ENCODE data around the gene CTDSPL. TPM values are rescaled to one million over a fixed set of nuclear protein-coding genes. Genes with fewer than 3 reads are reported as not detected.

Gene CTDSPL
- total RNA-seq, 1 experiment from 2014 or later: 32.5 TPM

DNA sequence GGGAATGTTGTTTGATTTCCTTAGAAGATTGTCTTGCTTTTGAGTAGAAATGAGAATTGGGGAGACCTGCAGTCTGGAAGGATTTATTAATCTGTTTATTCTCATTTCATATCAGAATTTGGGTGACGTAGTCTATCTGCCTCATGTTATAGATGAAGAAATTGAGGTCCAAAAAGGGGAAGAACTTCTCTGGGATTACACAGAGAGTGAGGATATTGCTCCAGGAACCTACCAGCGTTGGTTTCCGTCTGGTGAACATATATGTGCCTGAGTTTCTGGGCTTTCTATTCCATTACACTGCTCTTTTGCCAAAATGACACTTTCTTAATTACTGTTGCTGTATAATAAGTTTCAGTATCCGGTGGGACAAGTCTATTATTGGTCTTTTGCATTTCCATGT is 51.8 kb downstream of the CTDSPL start:
- DNase-seq (ENCODE audit: low spot score): no peak

DNA sequence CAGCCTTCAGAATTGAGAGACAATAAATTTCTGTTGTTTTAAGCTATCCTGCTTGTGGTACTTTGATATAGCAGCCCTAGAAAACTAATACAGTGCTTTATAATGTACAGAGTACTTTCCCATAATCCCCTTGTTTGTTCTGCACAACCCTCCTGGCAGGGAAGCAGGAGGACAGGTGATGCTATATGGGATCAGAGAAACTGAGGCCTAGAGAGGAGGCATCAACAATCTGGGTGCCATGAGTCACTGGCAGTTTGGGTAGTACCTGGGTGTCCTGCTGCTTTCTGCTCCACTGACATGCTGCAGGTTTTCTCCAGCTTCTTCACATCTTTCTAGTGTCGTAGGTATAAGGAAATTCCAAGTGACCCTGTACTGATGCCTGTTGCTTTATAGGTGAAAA is 55.0 kb downstream of the CTDSPL start:
- no peak for DNase-seq (ENCODE audit: low spot score)

DNA sequence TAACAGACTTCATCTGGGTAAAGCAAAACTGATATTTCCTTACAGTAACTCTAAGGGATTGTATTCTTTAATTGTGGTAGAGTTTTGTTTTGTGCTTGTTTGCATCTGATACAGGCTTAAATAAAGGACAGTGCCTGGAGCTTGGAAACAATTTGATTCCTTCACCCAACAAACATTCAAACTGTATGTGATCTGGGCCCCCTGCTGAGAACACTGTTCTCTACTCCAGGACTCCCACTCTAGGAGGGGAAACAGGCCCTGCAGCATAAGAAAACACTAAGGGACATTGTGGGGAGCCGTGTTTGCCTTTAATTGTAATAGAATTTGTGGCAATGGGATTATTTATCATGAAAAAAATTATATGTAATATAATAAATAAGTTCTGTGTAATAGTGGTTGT is 56.9 kb downstream of the CTDSPL start:
- DNase-seq (ENCODE audit: low spot score): no peak

DNA sequence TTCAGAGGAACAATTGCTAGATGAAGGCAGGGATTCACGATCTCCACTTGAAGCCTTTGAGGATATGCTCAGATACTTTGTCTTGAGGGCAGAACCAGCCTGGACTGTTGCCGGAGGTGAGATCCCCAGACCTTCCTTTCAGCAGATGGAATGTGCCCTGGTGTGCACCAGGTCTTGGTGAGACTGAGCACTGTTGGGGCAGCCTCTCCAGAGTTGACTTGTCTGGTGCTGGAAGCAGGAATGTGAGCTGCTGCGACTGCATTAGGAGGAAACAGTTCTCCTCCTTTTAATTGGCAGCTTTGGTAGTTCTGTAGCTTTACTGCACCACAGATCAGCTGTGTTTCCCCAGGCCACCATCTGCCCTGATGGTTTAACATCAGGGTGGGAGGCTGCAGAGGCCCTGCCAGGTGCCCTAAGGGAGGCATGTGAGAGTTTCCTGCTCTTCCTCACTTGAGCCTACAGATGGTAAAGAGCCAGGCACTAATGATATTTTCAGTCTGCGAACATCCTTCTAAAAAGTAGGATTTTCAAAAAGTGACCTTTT is 58.5 kb downstream of the CTDSPL start:
- DNase-seq (ENCODE audit: low spot score): no peak

DNA sequence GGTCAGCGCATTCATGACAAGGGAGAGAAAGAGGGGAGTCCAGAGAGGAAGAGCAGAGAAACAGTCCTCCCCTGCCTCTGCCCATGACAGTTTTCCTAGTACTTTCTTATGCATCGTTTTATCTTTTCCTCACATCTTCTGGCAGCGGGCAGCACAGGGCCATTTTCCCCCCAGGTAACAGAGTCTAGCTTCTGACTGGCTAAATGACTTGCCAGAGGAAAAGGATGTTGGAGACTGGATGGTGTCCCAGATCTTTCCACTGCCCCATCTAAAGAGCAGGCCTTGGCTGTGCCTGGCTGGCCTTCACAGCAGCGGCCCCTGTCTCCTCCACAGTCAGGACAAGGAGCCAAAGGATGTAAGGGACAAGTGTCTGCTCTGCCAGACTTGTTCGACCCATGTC is 59.3 kb downstream of the CTDSPL start:
- no peak for DNase-seq (ENCODE audit: low spot score)

DNA sequence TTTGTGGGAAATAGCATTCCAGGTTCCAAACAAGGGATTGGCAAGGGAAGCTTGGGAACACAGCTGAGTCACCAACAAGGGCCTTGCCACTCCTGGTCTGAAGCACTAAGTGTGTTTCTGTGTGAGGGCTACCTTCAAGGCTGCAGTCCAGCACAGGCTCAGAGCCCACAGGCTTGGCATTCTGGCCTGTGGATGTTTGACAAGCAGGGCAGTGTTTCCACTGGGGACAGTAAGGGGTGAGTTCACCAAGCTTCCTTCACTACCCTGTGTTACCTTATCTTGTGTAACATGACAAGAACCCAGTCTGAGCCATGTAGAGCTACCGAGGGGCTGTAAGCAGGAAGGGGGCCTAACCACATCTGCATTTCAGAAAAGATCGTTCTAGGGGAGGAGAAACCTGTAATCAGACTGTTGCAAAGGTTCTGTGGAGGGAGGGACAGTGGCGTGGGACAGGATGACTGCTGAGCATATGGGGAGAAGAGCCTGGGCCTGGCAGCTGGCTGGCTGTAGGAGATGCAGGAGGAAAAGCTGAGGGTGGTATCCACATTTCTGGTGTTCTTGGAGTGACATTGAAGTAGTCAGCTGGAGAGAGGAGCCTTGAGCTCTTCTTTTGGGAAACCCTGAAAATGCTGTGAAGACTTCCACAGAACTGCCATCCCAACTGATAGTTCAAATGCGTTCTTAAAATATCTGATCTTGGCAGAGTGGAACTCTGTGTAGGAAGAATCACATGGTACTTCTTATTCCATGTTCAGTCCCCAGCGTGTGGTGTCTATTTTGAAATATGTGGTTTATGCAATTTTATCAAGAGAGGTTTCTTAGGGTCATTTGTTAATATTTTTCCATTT is 61.3 kb downstream of the CTDSPL start:
- DNase-seq (ENCODE audit: low spot score): no peak

DNA sequence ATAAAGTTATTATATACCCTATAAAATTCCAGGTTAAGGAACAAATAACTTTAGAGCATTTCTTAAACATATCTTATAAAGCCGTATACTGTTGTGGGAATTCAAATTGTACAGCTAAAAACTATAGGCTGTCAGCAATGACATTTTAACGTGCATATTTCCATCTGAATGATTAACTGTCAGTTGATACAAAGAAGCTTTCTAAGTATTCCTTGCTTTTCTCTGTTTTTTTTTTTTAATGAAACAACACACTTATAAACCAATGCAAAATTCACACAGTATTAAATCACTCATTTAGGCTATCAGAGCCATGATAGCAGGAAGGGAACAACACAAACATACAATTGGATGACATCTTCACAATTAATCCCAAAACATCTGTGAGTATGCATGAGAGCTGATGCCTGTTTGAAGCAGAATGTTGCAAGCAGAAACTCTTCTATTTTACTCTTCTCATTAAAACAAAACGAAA is 61.9 kb downstream of the CTDSPL start:
- no peak for DNase-seq (ENCODE audit: low spot score)

DNA sequence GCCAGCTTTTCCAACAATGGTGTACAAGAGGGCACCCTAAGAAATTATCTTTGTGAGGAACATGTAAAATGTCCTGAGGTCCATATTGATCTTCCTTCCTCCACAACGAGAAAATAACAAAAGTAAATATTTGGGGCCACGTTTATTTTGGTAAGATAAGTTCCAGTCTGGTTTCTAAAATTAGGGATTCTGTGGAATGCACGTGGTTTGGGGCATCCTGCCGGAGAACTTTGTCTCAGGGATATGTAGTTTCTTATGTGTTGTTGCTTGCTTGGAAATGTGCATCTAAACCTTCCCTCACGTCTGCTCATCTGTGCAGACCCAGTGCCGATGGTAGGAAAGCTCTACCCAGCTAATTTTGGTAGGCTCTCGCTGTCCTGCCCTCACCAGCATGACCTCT is 62.8 kb downstream of the CTDSPL start:
- no peak for DNase-seq (ENCODE audit: low spot score)

DNA sequence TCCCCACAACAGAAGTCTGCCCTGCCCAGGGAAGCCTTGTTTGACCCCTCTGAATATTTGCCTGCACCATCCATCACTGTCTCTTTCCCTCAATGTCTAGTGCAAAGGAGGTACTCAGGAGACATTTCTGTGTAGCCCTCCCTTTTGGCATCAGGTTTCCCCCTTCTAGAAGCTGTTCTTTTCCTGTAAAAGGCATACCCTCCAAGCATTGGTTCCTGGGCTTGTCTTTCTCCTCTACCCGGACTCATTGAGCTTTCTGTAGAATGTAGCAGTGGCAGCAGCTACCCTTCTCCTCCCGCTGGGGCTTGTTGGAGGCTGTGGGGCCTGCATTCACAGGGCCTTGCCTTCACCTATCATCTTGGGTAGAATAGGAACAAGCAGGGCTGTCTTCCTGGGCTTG is 63.5 kb downstream of the CTDSPL start:
- no peak for DNase-seq (ENCODE audit: low spot score)

DNA sequence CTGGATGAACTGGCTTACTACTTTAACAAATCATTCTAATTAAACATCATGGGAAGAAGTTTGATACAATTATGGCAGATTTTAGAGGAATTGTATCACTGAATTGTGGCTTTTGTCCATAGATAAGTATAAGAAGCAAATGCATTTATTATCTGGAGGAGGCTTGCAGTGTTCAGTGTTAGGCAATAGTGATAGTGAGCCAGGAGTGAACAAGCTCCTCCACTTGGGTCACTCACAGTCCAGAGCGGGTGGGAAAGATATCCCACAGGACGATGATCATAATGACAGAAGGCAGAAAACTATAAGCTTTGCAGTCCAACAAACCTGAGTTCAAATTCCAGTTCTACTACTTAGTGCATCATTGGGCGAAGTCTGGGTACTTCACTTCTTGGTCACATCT is 64.9 kb downstream of the CTDSPL start:
- DNase-seq (ENCODE audit: low spot score): no peak

DNA sequence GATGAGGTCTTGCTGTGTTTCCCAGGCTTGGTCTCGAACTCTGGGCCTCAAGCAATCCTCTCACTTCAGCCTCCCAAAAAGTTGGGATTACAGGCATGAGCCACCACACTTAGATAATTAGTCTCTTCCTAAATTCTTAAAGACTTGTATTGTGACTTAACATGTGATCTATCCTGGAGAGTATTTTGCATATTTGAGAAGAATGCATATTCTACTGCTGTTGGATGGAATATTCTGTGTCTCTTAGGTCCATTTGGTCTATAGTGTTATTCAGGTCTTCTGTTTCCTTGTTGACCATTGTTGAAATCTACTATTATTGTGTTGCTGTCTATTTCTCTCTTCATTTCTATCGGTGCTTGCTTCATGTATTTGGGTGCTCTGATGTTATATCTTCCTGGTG is 68.8 kb downstream of the CTDSPL start:
- DNase-seq (ENCODE audit: low spot score): no peak

DNA sequence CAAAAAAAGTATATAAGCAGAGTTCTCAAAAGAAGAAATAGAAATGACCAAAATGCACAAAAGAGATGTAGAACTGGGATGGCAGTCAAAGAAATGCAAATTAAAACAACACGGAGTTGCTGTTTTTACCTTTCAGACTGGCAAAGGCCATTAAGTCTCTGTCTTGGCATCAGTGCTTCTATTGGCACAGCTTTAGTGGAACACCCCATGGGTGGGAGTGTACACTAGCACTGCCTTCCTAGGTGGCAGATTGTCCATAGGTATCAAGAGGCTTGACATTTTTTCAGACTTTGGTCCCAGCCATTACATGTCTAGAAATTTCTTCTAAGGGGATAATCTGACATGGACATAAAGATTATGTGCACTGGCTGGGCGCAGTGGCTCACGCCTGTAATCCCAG is 70.8 kb downstream of the CTDSPL start:
- no peak for DNase-seq (ENCODE audit: low spot score)

DNA sequence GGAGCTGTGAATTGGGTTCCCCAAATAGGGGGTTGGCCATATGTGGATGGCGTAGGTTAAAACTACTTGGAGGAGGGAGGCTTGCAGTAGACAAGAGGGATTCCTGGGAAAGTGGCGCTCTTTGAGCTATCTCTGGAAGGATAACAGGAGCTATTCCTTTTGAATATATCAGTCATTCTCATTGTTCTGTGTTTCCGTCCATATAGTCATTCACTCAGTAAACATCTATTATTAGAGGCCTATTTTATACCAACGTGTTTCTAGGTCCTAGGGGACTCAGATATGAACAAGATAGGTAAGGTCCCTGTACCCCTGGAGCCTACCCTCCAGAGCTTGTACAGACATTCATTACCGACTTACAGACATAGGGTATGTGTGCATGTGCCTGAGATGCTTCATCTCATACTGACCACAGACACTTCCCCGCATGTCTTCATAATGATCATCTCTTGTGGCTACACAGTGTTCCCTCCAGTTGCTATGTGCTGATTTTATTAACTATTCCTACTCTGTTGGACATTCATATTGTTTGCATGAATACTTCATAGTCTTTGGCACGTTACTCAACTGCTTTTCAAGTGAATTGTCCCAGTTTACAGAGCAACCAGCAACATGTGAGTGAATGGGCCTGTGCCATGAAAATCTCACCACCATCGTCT is 73.1 kb downstream of the CTDSPL start:
- DNase-seq (ENCODE audit: low spot score): no peak

DNA sequence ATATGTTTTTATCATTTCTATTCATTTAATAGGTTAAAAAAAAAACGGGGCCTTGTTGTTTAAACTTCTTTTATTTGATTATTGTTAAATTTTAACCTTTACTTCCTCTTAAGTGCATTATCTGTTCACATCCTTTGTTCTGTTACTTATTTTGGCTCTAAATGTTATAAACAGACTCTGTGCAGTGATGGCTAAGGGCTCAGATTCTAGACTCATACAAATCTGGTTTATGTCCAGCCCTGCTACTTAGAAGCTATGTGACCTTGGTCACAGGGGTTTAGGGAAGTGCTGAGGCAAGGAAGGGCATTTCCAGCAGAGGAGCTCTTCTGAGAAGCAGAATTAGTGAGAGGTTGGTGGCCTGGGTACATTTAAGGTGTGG is 73.6 kb downstream of the CTDSPL start:
- peak; percentile 17 for DNase-seq (ENCODE audit: low spot score)

DNA sequence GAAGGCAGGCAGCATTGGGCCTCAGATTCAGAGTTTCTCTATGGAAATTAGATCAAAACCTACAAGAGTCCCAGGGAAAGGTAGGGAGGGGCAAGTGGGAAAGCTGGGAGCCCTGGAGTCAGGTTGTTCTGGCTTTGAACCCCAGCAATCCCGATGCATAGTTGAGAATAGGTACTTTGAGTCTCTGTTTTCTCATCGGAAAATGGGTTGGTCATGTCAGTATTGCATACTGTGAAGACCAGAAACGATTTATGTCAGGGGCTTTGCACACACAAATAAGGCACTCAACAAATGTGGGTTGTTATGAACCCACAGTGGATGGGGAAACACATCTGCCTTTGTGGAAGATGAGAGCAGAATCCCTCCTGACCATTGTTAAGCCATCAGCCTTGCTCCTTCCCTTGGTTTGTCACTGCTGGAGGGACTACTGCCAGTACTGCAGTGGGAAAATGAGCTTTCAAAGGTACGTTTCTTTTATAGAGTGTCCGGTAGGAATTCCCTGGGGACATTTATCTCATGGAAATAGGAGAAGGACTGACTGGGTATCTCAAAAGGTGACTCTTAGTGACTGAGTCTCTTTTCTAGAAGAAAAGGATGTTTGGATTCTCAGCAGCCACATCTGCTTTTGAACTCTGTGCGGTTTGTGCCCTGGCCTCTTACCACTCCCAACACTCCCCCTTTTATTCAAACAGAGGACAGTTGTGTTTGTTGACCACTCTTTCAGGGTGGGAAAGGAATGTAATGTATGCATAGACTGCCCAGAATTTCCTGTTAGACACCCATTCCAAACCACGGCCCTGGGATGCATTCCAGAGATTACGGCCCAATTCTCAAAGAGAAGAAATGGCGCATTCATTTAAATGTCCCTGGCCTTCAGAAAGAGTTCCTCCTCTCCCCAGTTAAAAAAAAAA is 74.3 kb downstream of the CTDSPL start:
- DNase-seq (ENCODE audit: low spot score): peak; percentile 98

DNA sequence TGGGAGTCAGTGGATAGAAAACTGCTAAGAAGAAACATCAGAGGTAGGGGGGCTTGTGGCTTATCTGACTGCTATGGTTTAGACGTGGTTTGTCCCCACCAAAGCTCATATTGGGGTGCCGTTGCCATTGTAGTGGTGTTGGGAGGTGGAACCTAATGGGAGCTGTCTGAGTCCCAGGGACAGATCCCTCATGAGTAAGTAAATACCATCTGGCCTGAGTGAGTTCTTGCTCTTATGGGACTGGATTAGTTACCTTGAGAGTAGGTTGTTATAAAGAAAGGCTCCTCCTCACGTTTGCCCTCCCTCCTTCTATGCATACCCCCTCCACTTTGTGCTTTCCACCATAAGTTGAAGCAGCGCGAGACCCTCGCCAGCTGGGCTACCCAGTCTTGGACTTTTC is 75.5 kb downstream of the CTDSPL start:
- DNase-seq (ENCODE audit: low spot score): no peak

DNA sequence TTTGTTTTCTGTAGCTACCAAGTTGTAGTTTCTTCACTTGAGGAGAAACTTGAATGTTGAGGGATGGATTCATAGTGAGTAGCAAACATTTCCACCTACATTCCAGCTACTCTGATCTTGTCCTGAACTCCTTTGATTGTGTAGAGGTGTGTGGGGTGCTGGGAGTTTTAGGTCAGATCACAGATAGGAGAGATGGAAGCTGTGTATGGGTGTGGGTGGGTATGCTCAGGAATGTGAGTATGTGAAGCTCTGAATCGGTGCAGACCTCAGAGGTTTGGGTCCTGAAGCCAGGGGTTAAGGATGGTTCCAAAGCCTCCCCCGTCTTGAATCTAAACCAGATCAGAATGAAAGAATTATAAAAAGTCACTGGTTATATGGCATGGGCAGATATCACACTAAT is 76.3 kb downstream of the CTDSPL start:
- DNase-seq (ENCODE audit: low spot score): no peak

DNA sequence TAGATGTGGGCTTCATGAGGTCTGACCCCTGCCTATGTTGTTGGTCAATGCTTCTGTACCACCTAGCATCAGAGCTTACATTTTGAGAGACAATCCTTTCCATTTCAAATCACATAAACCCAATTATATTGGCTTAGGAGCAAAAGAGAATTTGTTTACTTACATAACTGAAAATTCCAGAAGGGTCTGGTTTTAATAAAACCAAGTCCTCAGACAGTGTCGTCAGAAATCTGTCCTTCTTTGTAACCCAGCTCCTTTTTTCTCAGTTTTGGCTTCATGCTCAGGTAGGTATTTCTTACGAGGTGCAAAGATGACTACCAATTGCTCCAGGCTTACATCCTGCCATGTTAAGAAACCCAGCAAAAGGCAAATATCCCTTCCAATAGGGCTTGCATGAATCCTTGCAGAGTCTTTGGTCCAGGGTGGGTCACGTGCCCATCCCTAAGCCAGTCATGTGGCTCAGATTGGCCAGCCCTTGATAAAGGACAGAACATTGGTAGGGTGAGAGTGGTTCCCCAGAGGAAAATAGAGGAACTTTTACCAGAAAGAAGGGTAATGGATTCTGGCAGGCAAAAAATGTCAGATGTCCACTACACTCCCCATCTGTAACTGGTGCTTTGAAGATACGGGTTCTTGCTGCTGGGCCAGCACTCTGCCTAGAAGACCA is 78.7 kb downstream of the CTDSPL start:
- no peak for DNase-seq (ENCODE audit: low spot score)

DNA sequence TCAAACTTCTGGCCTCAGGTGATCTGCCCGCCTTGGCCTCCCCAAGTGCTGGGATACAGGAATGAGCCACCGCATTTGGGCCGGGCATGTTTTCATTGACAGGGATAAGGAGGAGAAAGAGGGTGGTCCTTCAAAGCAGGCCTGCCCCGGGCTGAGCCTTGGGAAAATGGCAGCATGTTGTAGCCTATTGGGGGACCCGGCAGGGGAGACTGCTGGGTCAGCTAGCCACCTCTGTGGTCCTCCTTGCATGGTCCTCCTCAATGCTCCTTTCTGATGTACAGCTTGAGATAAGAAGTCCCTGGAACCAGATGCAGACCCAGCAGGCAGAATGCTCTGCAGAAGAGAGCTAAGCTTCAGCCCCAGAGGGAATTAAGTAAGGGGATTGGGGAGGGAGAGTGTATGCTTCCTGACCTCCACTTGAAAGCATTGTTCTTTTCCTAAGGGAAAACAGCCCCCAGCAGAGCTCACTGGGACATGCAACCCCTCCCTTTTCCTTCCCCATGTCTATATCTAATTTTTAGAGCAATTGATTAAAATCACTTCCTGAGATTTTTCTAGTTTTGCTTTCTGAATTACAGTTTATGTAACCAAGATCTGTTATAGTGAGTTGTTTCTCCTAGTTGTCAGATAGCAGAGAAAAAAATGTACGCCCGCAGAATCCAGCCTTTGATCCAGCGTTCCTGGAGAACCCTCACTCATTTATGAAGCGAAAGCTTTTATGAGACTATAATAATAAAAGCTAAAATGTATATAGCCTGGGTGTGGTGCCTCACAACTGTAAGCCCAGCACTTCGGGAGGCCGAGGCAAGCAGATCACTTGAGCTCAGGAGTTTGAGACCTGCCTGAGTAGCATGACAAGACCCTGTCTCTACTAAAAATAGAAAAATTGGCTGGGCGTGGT is 80.2 kb downstream of the CTDSPL start:
- DNase-seq (ENCODE audit: low spot score): no peak

DNA sequence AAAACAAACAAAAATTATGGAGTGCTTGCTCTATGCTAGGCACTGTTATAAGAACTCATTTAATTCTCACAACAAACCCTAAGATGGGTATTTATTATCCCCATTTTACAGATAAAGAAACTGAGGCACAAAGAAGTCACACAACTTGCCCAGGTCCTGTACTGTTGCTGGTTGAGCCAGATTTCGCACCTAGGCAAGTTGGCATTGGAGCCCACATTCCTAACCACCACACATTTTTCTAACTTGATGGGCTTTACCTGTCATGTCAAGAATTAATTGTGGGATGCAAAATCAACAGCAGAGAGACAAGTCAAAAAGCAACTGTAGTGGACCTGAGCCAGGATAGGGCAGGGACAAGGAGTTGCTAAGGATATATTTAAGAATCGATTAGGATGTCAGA is 81.0 kb downstream of the CTDSPL start:
- DNase-seq (ENCODE audit: low spot score): no peak

Data from A172 (cell line).